GM23338 (cell line): ENCODE results near the gene YPEL5.

Source experiments
- CREB1 ChIP-seq: fragments of 250-450 bp; sonication (Bioruptor Pico); IDR thresholded peaks from 2 replicates; pipeline ENCODE4 v1.5.0; 2020; ENCODE audit warnings: low read depth, mild to moderate bottlenecking, moderate library complexity
- EZH2 ChIP-seq: fragments of 200-600 bp; sonication (generic); IDR thresholded peaks from one replicate; pipeline ENCODE4 v1.8.0; 2017; ENCODE audit warnings: antibody characterized with exemption, mild to moderate bottlenecking, low read depth; ENCODE audit not compliant: unreplicated experiment
- EZH2phosphoT487 ChIP-seq: fragments of 200-600 bp; sonication (generic); IDR thresholded peaks from one replicate; pipeline ENCODE4 v1.8.1; 2018; ENCODE audit warnings: antibody characterized with exemption; ENCODE audit not compliant: unreplicated experiment
- POLR2AphosphoS5 ChIP-seq: IDR thresholded peaks from 2 replicates; pipeline ENCODE4 v1.6.1; 2016; ENCODE audit warnings: antibody characterized with exemption, low read depth
- STAT1 ChIP-seq: IDR thresholded peaks from one replicate; pipeline ENCODE4 v1.6.1; 2016; ENCODE audit warnings: antibody characterized with exemption; ENCODE audit not compliant: unreplicated experiment
- TF ChIP-seq, protein P1 (sequence below), 2 experiments: fragments of 200-600 bp in 1 of 2; sonication (generic) in 1 of 2; conservative IDR thresholded peaks; 2 replicates each; pipeline versions ENCODE4 v1.5.1 to v1.6.1; 2016 to 2017; ENCODE audit warnings: antibody characterized with exemption in 2 of 2, low read depth in 2 of 2, mild to moderate bottlenecking in 2 of 2, moderate library complexity in 1 of 2
- TF ChIP-seq, protein P2 (sequence below): IDR thresholded peaks from one replicate; pipeline ENCODE4 v1.6.1; 2018; ENCODE audit warnings: antibody characterized with exemption; ENCODE audit not compliant: unreplicated experiment

DNA sequence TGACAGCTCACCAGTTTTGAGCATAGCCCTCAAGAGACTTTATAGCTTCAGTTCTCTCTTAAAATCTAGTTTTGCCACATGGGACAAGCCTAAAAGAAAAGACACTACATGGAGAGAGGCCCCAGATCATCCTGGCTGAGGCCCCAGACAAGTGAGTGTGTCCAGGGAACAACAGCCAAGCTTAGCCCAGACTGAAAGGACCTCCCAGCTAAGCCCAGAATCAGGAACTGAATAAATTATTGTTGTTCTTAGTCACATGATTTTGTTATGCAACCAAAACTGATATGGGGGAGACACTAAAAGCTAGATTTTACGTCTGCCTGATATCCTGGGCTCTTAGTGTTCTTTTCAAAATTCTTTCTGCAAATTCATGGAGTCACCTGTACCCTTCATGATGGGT is 55.2 kb downstream of the YPEL5 start:
- TF ChIP-seq, protein P1, sequence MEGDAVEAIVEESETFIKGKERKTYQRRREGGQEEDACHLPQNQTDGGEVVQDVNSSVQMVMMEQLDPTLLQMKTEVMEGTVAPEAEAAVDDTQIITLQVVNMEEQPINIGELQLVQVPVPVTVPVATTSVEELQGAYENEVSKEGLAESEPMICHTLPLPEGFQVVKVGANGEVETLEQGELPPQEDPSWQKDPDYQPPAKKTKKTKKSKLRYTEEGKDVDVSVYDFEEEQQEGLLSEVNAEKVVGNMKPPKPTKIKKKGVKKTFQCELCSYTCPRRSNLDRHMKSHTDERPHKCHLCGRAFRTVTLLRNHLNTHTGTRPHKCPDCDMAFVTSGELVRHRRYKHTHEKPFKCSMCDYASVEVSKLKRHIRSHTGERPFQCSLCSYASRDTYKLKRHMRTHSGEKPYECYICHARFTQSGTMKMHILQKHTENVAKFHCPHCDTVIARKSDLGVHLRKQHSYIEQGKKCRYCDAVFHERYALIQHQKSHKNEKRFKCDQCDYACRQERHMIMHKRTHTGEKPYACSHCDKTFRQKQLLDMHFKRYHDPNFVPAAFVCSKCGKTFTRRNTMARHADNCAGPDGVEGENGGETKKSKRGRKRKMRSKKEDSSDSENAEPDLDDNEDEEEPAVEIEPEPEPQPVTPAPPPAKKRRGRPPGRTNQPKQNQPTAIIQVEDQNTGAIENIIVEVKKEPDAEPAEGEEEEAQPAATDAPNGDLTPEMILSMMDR (conservative IDR thresholded peaks at IDR 0.05; ENCODE audit: low read depth in 2 of 2) = no peak
- no peak for TF ChIP-seq POLR2AphosphoS5
- TF ChIP-seq EZH2phosphoT487 = no peak
- TF ChIP-seq EZH2 = no peak
- TF ChIP-seq, protein P2, sequence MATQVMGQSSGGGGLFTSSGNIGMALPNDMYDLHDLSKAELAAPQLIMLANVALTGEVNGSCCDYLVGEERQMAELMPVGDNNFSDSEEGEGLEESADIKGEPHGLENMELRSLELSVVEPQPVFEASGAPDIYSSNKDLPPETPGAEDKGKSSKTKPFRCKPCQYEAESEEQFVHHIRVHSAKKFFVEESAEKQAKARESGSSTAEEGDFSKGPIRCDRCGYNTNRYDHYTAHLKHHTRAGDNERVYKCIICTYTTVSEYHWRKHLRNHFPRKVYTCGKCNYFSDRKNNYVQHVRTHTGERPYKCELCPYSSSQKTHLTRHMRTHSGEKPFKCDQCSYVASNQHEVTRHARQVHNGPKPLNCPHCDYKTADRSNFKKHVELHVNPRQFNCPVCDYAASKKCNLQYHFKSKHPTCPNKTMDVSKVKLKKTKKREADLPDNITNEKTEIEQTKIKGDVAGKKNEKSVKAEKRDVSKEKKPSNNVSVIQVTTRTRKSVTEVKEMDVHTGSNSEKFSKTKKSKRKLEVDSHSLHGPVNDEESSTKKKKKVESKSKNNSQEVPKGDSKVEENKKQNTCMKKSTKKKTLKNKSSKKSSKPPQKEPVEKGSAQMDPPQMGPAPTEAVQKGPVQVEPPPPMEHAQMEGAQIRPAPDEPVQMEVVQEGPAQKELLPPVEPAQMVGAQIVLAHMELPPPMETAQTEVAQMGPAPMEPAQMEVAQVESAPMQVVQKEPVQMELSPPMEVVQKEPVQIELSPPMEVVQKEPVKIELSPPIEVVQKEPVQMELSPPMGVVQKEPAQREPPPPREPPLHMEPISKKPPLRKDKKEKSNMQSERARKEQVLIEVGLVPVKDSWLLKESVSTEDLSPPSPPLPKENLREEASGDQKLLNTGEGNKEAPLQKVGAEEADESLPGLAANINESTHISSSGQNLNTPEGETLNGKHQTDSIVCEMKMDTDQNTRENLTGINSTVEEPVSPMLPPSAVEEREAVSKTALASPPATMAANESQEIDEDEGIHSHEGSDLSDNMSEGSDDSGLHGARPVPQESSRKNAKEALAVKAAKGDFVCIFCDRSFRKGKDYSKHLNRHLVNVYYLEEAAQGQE = no peak
- TF ChIP-seq STAT1 = no peak
- no peak for TF ChIP-seq CREB1 (CRISPR knock-in tag)
